RWPE2 (cell line): Measurements from ENCODE around the gene ATG5.

Experiments
- ATAC-seq: fragments of 200-7000 bp; cut with Tn5 transposase; 3 replicates; pipeline ENCODE4 v1.9.1; 2021; ENCODE audit warnings: low read depth
- DNase-seq: peaks from one replicate; pipeline ENCODE4 v3.0.0-alpha.2; 2020; ENCODE audit warnings: low spot score
- H3K27ac ChIP-seq: fragments of 450-650 bp; 2 replicates; pipeline ENCODE4 v1.5.1; 2017; ENCODE audit warnings: mild to moderate bottlenecking; ENCODE audit not compliant: poor library complexity, severe bottlenecking
- H3K27me3 ChIP-seq: fragments of 250-450 bp; sonication (Bioruptor Pico); 2 replicates; pipeline ENCODE4 v1.5.1; 2021; ENCODE audit warnings: mild to moderate bottlenecking, moderate library complexity; ENCODE audit not compliant: insufficient read depth, poor library complexity, severe bottlenecking
- H3K36me3 ChIP-seq: fragments of 250-450 bp; sonication (Bioruptor Pico); 2 replicates; pipeline ENCODE4 v1.5.1; 2020; ENCODE audit warnings: low read depth, mild to moderate bottlenecking, moderate library complexity
- H3K4me1 ChIP-seq: fragments of 250-450 bp; sonication (Bioruptor Pico); 2 replicates; pipeline ENCODE4 v1.5.1; 2021; ENCODE audit warnings: mild to moderate bottlenecking, moderate library complexity; ENCODE audit not compliant: insufficient read depth, poor library complexity, severe bottlenecking
- H3K4me3 ChIP-seq: fragments of 250-450 bp; sonication (Bioruptor Pico); 2 replicates; pipeline ENCODE4 v1.5.1; 2021; ENCODE audit warnings: mild to moderate bottlenecking, moderate library complexity; ENCODE audit not compliant: severe bottlenecking
- H3K9me3 ChIP-seq: fragments of 250-450 bp; sonication (Bioruptor Pico); 2 replicates; pipeline ENCODE4 v1.5.1; 2021; ENCODE audit warnings: mild to moderate bottlenecking, moderate library complexity; ENCODE audit not compliant: severe bottlenecking
- CTCF ChIP-seq: fragments of 450-650 bp; IDR thresholded peaks from one replicate; pipeline ENCODE4 v1.5.1; 2017; ENCODE audit warnings: mild to moderate bottlenecking, moderate library complexity; ENCODE audit not compliant: poor library complexity, severe bottlenecking

The ATG5 gene

GRCh38 chr6:106173124-106173879 lies 152.3 kb downstream of the ATG5 start:
- Histone ChIP-seq H3K27me3 (no peaks in the 10 kb centered on the region), H3K4me1 (no peaks in the 10 kb centered on the region), H3K9me3 (no peaks in the 10 kb centered on the region), H3K4me3 (no peak overlapping the region), H3K27ac (no peak overlapping the region), H3K36me3 (no peaks in the 10 kb centered on the region)
- DNase-seq: no peak
- ATAC-seq: no peak
- no peak for TF ChIP-seq CTCF

GRCh38 chr6:106170030-106170791 lies 155.3 kb downstream of the ATG5 start:
- no peak for TF ChIP-seq CTCF

GRCh38 chr6:106169517-106169916 lies 156.0 kb downstream of the ATG5 start:
- no peaks in the 10 kb centered on the region for H3K36me3 ChIP-seq
- H3K9me3 ChIP-seq: no peaks in the 10 kb centered on the region
- no peak for ATAC-seq
- TF ChIP-seq CTCF: no peak
- no peak overlapping the region for H3K4me3 ChIP-seq
- no peak overlapping the region for H3K27ac ChIP-seq
- DNase-seq: no peak
- no peaks in the 10 kb centered on the region for H3K4me1 ChIP-seq
- no peaks in the 10 kb centered on the region for H3K27me3 ChIP-seq

More at GRCh38 chr6:106170030-106170791, 155.3 kb downstream of the ATG5 start:
- ATAC-seq (no peak), DNase-seq (no peak)
- no peaks in the 10 kb centered on the region for H3K27me3 ChIP-seq
- no peak overlapping the region for H3K27ac ChIP-seq
- H3K4me1 ChIP-seq: no peaks in the 10 kb centered on the region
- H3K9me3 ChIP-seq: no peaks in the 10 kb centered on the region
- no peak overlapping the region for H3K4me3 ChIP-seq
- no peaks in the 10 kb centered on the region for H3K36me3 ChIP-seq

- ATAC-seq: no peak
- H3K9me3 ChIP-seq: no peaks in the 10 kb centered on the region
- no peaks in the 10 kb centered on the region for H3K4me1 ChIP-seq
- no peak for DNase-seq
- H3K36me3 ChIP-seq: no peaks in the 10 kb centered on the region
- no peak overlapping the region for H3K27ac ChIP-seq
- H3K27me3 ChIP-seq: no peaks in the 10 kb centered on the region
- TF ChIP-seq CTCF: no peak
- no peak overlapping the region for H3K4me3 ChIP-seq
Measured at GRCh38 chr6:106168097-106168888, 157.3 kb downstream of the ATG5 start.
